Measurements from ENCODE around the gene MMEL1. TPM values are rescaled to one million over a fixed set of nuclear protein-coding genes. Genes with fewer than 3 reads are reported as not detected.

The MMEL1 gene
- total RNA-seq, 1 experiment from 2014 or later = 4.9 TPM

- Histone ChIP-seq H2AFZ (no peak overlapping the region), H3K4me2 (no peak overlapping the region), H3K9me2 (ENCODE audit: insufficient read depth) (no peaks in the 10 kb centered on the region), H3K27me3 (ENCODE audit: insufficient read depth, low read depth) (peaks cover 56% of the 10 kb centered on the region), H3K4me3 (no peak overlapping the region), H4K20me1 (ENCODE audit: insufficient read depth) (no peaks in the 10 kb centered on the region), H3K9me3 (ENCODE audit: insufficient read depth, low read depth) (no peaks in the 10 kb centered on the region), H3K27ac (no peak overlapping the region), H3F3A (ENCODE audit: insufficient read depth, low read depth) (peaks cover 11% of the 10 kb centered on the region; the same call in 1 of the 2 replicates), H3K79me2 (ENCODE audit: low read depth) (no peaks in the 10 kb centered on the region), H3K4me1 (replicated peaks; ENCODE audit: insufficient read depth) (no peaks in the 10 kb centered on the region), H3K36me3 (ENCODE audit: low read depth) (no peaks in the 10 kb centered on the region)
- no peak for TF ChIP-seq EZH2 (IDR thresholded peaks at IDR 0.05; ENCODE audit: low read depth)
- TF ChIP-seq, protein P1, sequence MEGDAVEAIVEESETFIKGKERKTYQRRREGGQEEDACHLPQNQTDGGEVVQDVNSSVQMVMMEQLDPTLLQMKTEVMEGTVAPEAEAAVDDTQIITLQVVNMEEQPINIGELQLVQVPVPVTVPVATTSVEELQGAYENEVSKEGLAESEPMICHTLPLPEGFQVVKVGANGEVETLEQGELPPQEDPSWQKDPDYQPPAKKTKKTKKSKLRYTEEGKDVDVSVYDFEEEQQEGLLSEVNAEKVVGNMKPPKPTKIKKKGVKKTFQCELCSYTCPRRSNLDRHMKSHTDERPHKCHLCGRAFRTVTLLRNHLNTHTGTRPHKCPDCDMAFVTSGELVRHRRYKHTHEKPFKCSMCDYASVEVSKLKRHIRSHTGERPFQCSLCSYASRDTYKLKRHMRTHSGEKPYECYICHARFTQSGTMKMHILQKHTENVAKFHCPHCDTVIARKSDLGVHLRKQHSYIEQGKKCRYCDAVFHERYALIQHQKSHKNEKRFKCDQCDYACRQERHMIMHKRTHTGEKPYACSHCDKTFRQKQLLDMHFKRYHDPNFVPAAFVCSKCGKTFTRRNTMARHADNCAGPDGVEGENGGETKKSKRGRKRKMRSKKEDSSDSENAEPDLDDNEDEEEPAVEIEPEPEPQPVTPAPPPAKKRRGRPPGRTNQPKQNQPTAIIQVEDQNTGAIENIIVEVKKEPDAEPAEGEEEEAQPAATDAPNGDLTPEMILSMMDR (conservative IDR thresholded peaks at IDR 0.05) = no peak
- BruUV-seq (replicated peaks) = no TSS peak
- ChIA-PET CTCF (no interaction called here), POLR2A (ENCODE audit: unreplicated experiment) (interaction anchor here (0.5 kb wide), 1 partner anchor 17 kb away, joined by 3 read pairs; no protein-coding TSS in a partner anchor)
- no peak for DNase-seq
- intact Hi-C loops (cut with micrococcal nuclease; ENCODE audit: unreplicated experiment) = no loop called here
Observed at GRCh38 chr1:2631136-2632050, 1.4 kb downstream of the MMEL1 start.

- Histone ChIP-seq H3K4me2 (no peak overlapping the region), H2AFZ (no peak overlapping the region), H3F3A (ENCODE audit: insufficient read depth, low read depth) (peaks cover 11% of the 10 kb centered on the region; the same call in 1 of the 2 replicates), H3K9me2 (ENCODE audit: insufficient read depth) (no peaks in the 10 kb centered on the region), H3K79me2 (ENCODE audit: low read depth) (no peaks in the 10 kb centered on the region), H3K4me3 (no peak overlapping the region), H4K20me1 (ENCODE audit: insufficient read depth) (no peaks in the 10 kb centered on the region), H3K36me3 (ENCODE audit: low read depth) (no peaks in the 10 kb centered on the region), H3K27ac (no peak overlapping the region), H3K27me3 (ENCODE audit: insufficient read depth, low read depth) (peaks cover 56% of the 10 kb centered on the region), H3K4me1 (replicated peaks; ENCODE audit: insufficient read depth) (no peaks in the 10 kb centered on the region), H3K9me3 (ENCODE audit: insufficient read depth, low read depth) (no peaks in the 10 kb centered on the region)
- ChIA-PET POLR2A (ENCODE audit: unreplicated experiment) (interaction anchor here (0.5 kb wide), 1 partner anchor 18 kb away, joined by 3 read pairs; no protein-coding TSS in a partner anchor), CTCF (no interaction called here)
- BruUV-seq (replicated peaks) = no TSS peak
- DNase-seq = no peak
- TF ChIP-seq, protein P1 (conservative IDR thresholded peaks at IDR 0.05) = no peak
- TF ChIP-seq EZH2 (IDR thresholded peaks at IDR 0.05; ENCODE audit: low read depth) = no peak
- intact Hi-C loops (cut with micrococcal nuclease; ENCODE audit: unreplicated experiment) = no loop called here
Observed at GRCh38 chr1:2630498-2631135, 2.2 kb downstream of the MMEL1 start.

GRCh38 chr1:2629627-2630497 is 3.0 kb downstream of the MMEL1 start:
- no peak overlapping the region for H2AFZ ChIP-seq
- no peak for DNase-seq
- CTCF ChIA-PET = no interaction called here
- no TSS peak for BruUV-seq (replicated peaks)
- POLR2A ChIA-PET (ENCODE audit: unreplicated experiment) = no interaction called here
- H3K36me3 ChIP-seq (ENCODE audit: low read depth) = no peaks in the 10 kb centered on the region
- H3K27ac ChIP-seq = no peak overlapping the region
- H3K79me2 ChIP-seq (ENCODE audit: low read depth) = no peaks in the 10 kb centered on the region
- H3K9me2 ChIP-seq (ENCODE audit: insufficient read depth) = no peaks in the 10 kb centered on the region
- no peak overlapping the region for H3K4me3 ChIP-seq
- H3K9me3 ChIP-seq (ENCODE audit: insufficient read depth, low read depth) = no peaks in the 10 kb centered on the region
- TF ChIP-seq, protein P1 (conservative IDR thresholded peaks at IDR 0.05) = no peak
- no peak for TF ChIP-seq EZH2 (IDR thresholded peaks at IDR 0.05; ENCODE audit: low read depth)
- no peaks in the 10 kb centered on the region for H3K4me1 ChIP-seq (replicated peaks; ENCODE audit: insufficient read depth)
- intact Hi-C loops (cut with micrococcal nuclease; ENCODE audit: unreplicated experiment) = no loop called here
- peaks cover 59% of the 10 kb centered on the region for H3K27me3 ChIP-seq (ENCODE audit: insufficient read depth, low read depth)
- H4K20me1 ChIP-seq (ENCODE audit: insufficient read depth) = no peaks in the 10 kb centered on the region
- H3K4me2 ChIP-seq = no peak overlapping the region
- H3F3A ChIP-seq (ENCODE audit: insufficient read depth, low read depth) = peaks cover 11% of the 10 kb centered on the region; the same call in 1 of the 2 replicates

Measured in PC-9 (cell line).